ENCODE results near the gene GIMAP8. TPM values are rescaled to one million over a fixed set of nuclear protein-coding genes. Genes with fewer than 3 reads are reported as not detected.

GIMAP8 gene
- total RNA-seq, 1 donor from 2014 or later, result not detected

- H3K4me3 ChIP-seq (ENCODE audit: low read depth, low read length), result no peak overlapping the region
- TF ChIP-seq CTCF (conservative IDR thresholded peaks at IDR 0.05; ENCODE audit: low read depth, low read length), result no peak
- no peak for DNase-seq (ENCODE audit: low read depth)
These were observed 52.1 kb downstream of the GIMAP8 start for GRCh38 chr7:150502519-150502918.

- no peak overlapping the region for H3K4me3 ChIP-seq (ENCODE audit: low read depth, low read length)
- no peak for TF ChIP-seq CTCF (conservative IDR thresholded peaks at IDR 0.05; ENCODE audit: low read depth, low read length)
- DNase-seq (ENCODE audit: low read depth), result no peak
These were observed 52.7 kb downstream of the GIMAP8 start for GRCh38 chr7:150503155-150503554.

- TF ChIP-seq CTCF (conservative IDR thresholded peaks at IDR 0.05; ENCODE audit: low read depth, low read length), result no peak
- no peak for DNase-seq (ENCODE audit: low read depth)
- no peak overlapping the region for H3K4me3 ChIP-seq (ENCODE audit: low read depth, low read length)
These were observed 53.2 kb downstream of the GIMAP8 start for GRCh38 chr7:150503581-150503980.

- H3K4me3 ChIP-seq (ENCODE audit: low read depth, low read length), result no peak overlapping the region
- no peak for DNase-seq (ENCODE audit: low read depth)
- no peak for TF ChIP-seq CTCF (conservative IDR thresholded peaks at IDR 0.05; ENCODE audit: low read depth, low read length)
These were observed 57.6 kb downstream of the GIMAP8 start for GRCh38 chr7:150507947-150508602.

- DNase-seq (ENCODE audit: low read depth), result no peak
These were observed 60.6 kb downstream of the GIMAP8 start for GRCh38 chr7:150511048-150511447.

GRCh38 chr7:150513758-150514157 lies 63.3 kb downstream of the GIMAP8 start:
- no peak for TF ChIP-seq CTCF (conservative IDR thresholded peaks at IDR 0.05; ENCODE audit: low read depth, low read length)

More at GRCh38 chr7:150511048-150511447, 60.6 kb downstream of the GIMAP8 start:
- no peak overlapping the region for H3K4me3 ChIP-seq (ENCODE audit: low read depth, low read length)
- no peak for TF ChIP-seq CTCF (conservative IDR thresholded peaks at IDR 0.05; ENCODE audit: low read depth, low read length)

GRCh38 chr7:150514748-150515222 lies 64.4 kb downstream of the GIMAP8 start, which contains the start of gene GIMAP7:
Gene GIMAP7, plus strand, starts transcription at chr7:150514872. Its CDS starts 5,103 bp downstream, at chr7:150519975.
- no peak for TF ChIP-seq CTCF (conservative IDR thresholded peaks at IDR 0.05; ENCODE audit: low read depth, low read length)
- no peak for DNase-seq (ENCODE audit: low read depth)
- no peak within 1 kb of the TSS for H3K4me3 ChIP-seq (ENCODE audit: low read depth, low read length)

More at GRCh38 chr7:150513758-150514157, 63.3 kb downstream of the GIMAP8 start:
- no peak overlapping the region for H3K4me3 ChIP-seq (ENCODE audit: low read depth, low read length)
- no peak for DNase-seq (ENCODE audit: low read depth)
